ENCODE data around the gene CUTC. TPM values are rescaled to one million over a fixed set of nuclear protein-coding genes. Genes with fewer than 3 reads are reported as not detected.

Gene CUTC
- total RNA-seq, 1 experiment from 2014 or later, result 21.6 TPM

DNA sequence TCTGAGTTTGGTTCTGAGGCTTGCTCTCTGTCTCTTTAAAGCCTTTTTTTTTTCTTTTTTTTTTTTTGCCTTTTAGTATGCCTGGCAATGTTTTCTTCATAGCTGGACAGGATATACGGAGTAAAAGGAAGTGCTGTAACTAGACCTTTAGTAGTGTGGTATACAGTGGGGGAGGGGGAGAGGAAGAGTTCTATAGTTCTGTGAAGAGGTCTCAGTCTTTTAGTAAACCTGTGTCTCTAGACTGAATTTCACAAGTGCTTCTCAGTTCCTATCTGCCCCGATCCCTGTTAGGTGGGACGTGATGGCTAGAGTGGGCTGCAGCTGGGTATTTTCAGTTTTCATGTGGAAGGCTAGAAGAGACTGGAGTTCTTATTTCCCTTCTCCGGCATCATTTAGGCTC, 47.3 kb downstream of the CUTC start:
- H3K4me3 Mint-ChIP-seq, result no peak overlapping the region
- WGBS (ENCODE audit: extremely low coverage, insufficient read length, low lambda C conversion rate), result no CpG with 5 or more reads among the region's 4 CpGs

More for the DNA sequence above, 47.3 kb downstream of the CUTC start:
- no peaks in the 10 kb centered on the region for H3K79me2 ChIP-seq (ENCODE audit: insufficient read depth, low read length)
- no peak overlapping the region for H3T11ph ChIP-seq (ENCODE audit: low read length)
- Mint-ChIP-seq H3K36me3 (ENCODE audit: insufficient read depth in 1 of 3, low read depth in 3 of 3) (no peaks in the 10 kb centered on the region), H3K9me3 (no peaks in the 10 kb centered on the region; a peak in 1 of 5 replicates), H3K27me3 (ENCODE audit: low read depth) (0 out of 2 replicates have a peak, but pooled peaks cover 1% of the 10 kb centered on the region), H3K4me1 (peaks cover 15 to 18% of the 10 kb centered on the region in 2 experiments), H3K27ac (no peak overlapping the region)
- no peak overlapping the region for H2BK20ac ChIP-seq (ENCODE audit: low read depth, low read length, poor library complexity, severe bottlenecking)
- H3K4ac ChIP-seq (ENCODE audit: low read depth, low read length), result no peak overlapping the region
- H4K91ac ChIP-seq (ENCODE audit: insufficient read length, low read depth, low read length), result no peak overlapping the region
- no peak for DNase-seq
- peaks cover 3% of the 10 kb centered on the region; the same call in 1 of the 2 replicates for H3K4me1 ChIP-seq (ENCODE audit: insufficient read depth, low read length)
- H3K4me2 ChIP-seq (ENCODE audit: insufficient read depth, insufficient read length, low read length), result no peak overlapping the region
- H2AFZ ChIP-seq (ENCODE audit: low read length), result no peak overlapping the region
- H3K9me3 ChIP-seq (ENCODE audit: control insufficient read depth, low read depth, low read length), result no peaks in the 10 kb centered on the region
- H2BK12ac ChIP-seq (ENCODE audit: insufficient read length, low read depth, low read length), result no peak overlapping the region
- H2BK5ac ChIP-seq (ENCODE audit: insufficient read length, low read length), result no peak overlapping the region
- H3K18ac ChIP-seq (ENCODE audit: insufficient read length, low read depth, low read length), result no peak overlapping the region
- no peak overlapping the region for H3K23ac ChIP-seq (ENCODE audit: insufficient read length, low read depth, low read length)
- no peak overlapping the region for H3K56ac ChIP-seq (ENCODE audit: insufficient read length, low read depth, low read length)
- no peak overlapping the region for H3K14ac ChIP-seq (ENCODE audit: insufficient read depth, low read length)
- no peak overlapping the region for H4K8ac ChIP-seq (replicated peaks; ENCODE audit: insufficient read length, low read depth, low read length)
- no peak overlapping the region for H3K27ac ChIP-seq (ENCODE audit: insufficient read length, low read depth, low read length)
- H3K27me3 ChIP-seq (ENCODE audit: insufficient read depth, low read length), result no peaks in the 10 kb centered on the region
- no peaks in the 10 kb centered on the region for H3K79me1 ChIP-seq (ENCODE audit: insufficient read depth, low read depth, low read length, poor library complexity, severe bottlenecking)
- no peak overlapping the region for H2BK15ac ChIP-seq (ENCODE audit: low read depth, low read length)
- H2AK5ac ChIP-seq (ENCODE audit: insufficient read length, low read length), result no peak overlapping the region
- no peaks in the 10 kb centered on the region for H3K23me2 ChIP-seq (ENCODE audit: insufficient read length, low read depth, low read length, poor library complexity, severe bottlenecking)
- no peak overlapping the region for H3K9ac ChIP-seq (ENCODE audit: extremely low read depth, insufficient read length, low read length)
- no peak overlapping the region for H2BK120ac ChIP-seq (ENCODE audit: low read depth, low read length, poor library complexity, severe bottlenecking)
- TF ChIP-seq, protein P1, sequence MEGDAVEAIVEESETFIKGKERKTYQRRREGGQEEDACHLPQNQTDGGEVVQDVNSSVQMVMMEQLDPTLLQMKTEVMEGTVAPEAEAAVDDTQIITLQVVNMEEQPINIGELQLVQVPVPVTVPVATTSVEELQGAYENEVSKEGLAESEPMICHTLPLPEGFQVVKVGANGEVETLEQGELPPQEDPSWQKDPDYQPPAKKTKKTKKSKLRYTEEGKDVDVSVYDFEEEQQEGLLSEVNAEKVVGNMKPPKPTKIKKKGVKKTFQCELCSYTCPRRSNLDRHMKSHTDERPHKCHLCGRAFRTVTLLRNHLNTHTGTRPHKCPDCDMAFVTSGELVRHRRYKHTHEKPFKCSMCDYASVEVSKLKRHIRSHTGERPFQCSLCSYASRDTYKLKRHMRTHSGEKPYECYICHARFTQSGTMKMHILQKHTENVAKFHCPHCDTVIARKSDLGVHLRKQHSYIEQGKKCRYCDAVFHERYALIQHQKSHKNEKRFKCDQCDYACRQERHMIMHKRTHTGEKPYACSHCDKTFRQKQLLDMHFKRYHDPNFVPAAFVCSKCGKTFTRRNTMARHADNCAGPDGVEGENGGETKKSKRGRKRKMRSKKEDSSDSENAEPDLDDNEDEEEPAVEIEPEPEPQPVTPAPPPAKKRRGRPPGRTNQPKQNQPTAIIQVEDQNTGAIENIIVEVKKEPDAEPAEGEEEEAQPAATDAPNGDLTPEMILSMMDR (conservative IDR thresholded peaks at IDR 0.05), result no peak
- H4K5ac ChIP-seq (ENCODE audit: insufficient read length, low read depth, low read length), result no peak overlapping the region
- no peaks in the 10 kb centered on the region for H4K20me1 ChIP-seq (ENCODE audit: control insufficient read depth, insufficient read depth, insufficient read length)

Data from H9 (cell line).